ENCODE data around the gene CCNC. TPM values are rescaled to one million over a fixed set of nuclear protein-coding genes. Genes with fewer than 3 reads are reported as not detected.

CCNC gene
- total RNA-seq, 2 donors from 2014 or later, result 44.2 to 45.5 TPM

Other genes starting within 250 kb of the CCNC start
- gene FAXC, start 219.0 kb downstream of the CCNC start, total RNA-seq, result not detected
- gene COQ3, start 174.5 kb downstream of the CCNC start, total RNA-seq, result 10 to 100 TPM in 1 of 2 donors, 1 to 10 TPM in 1; 7.9 to 12.5 TPM
- 100 to 1,000 TPM; 105 to 113 TPM for gene PNISR, start 143.4 kb downstream of the CCNC start, total RNA-seq
- gene USP45, start 53.2 kb downstream of the CCNC start, total RNA-seq, result 10 to 100 TPM in 1 of 2 donors, 1 to 10 TPM in 1; 9.8 to 21.7 TPM
- gene PRDM13, start 38.2 kb upstream of the CCNC start, total RNA-seq, result not detected

Data from natural killer cell treated with Interleukin-12 subunit alpha and Interleukin-12 subunit beta and Interleukin-15 and Interleukin-18, amount 100 ng/mL, for 72 hours (primary cell).